Sigmoid colon (tissue), 7 donors: ENCODE data around the gene UCN. TPM values are rescaled to one million over a fixed set of nuclear protein-coding genes. Genes with fewer than 3 reads are reported as not detected.
A peak's percentile ranks its signal among the peaks of the same experiment; 100 is the strongest.
"Not testable (repeated sequence)": the region's sequence is repeated elsewhere in the genome, so short reads cannot be mapped to it uniquely, and the experiment has no call there.

Experiments used
- DNase-seq: peaks from one replicate; pipeline ENCODE4 v3.0.0-alpha.2; 2019
- H3K27ac ChIP-seq, 4 donors: fragments of 200-600 bp; sonication (generic); one replicate each; pipeline ENCODE4 v1.5.1; 2016 to 2019; ENCODE audit warnings: mild to moderate bottlenecking in 1 of 4
- H3K27me3 ChIP-seq, 3 donors: fragments of 200-600 bp; sonication (generic); one replicate each; pipeline ENCODE4 v1.5.1; 2019; ENCODE audit warnings: mild to moderate bottlenecking in 1 of 3
- H3K36me3 ChIP-seq, 4 donors: fragments of 200-600 bp; sonication (generic); one replicate each; pipeline ENCODE4 v1.5.1; 2016 to 2019
- H3K4me1 ChIP-seq, 4 donors: fragments of 200-600 bp; sonication (generic); one replicate each; pipeline ENCODE4 v1.5.1; 2017 to 2019
- H3K4me3 ChIP-seq, 4 donors: fragments of 200-600 bp; sonication (generic); one replicate each; pipeline ENCODE4 v1.5.1; 2017 to 2019; ENCODE audit warnings: mild to moderate bottlenecking in 2 of 4, moderate library complexity in 1 of 4
- H3K9me3 ChIP-seq, 4 donors: fragments of 200-600 bp in 3 of 4; sonication (generic) in 3 of 4; one replicate each; pipeline versions ENCODE4 v1.5.1 to v1.6.1; 2013 to 2019
- EP300 ChIP-seq, 4 donors: sonication (generic); formaldehyde crosslinking; IDR thresholded peaks; one replicate each; pipeline ENCODE4 v1.6.1; 2017; ENCODE audit warnings: antibody characterized with exemption in 4 of 4
- POLR2A ChIP-seq, 2 donors: fragments of 450-650 bp; IDR thresholded peaks; one replicate each; pipeline ENCODE4 v1.6.1; 2016; ENCODE audit warnings: antibody characterized with exemption in 2 of 2, mild to moderate bottlenecking in 2 of 2, moderate library complexity in 2 of 2
- POLR2AphosphoS5 ChIP-seq, 4 donors: sonication (generic); formaldehyde crosslinking; IDR thresholded peaks; one replicate each; pipeline ENCODE4 v1.6.1; 2017; ENCODE audit warnings: antibody characterized with exemption in 4 of 4
- WGBS, 2 donors: extraction: QIAGEN DNeasy Blood & Tissue Kit; methylation state at CpG; one replicate each; pipeline ENCODE4 v1.1.7; 2013; 5-methylcytosine and 5-hydroxymethylcytosine counted together
- intact Hi-C: fragments of 100-400 bp; cut with DNase I; formaldehyde crosslinking; loops from one replicate; pipeline ENCODE4 v1.15.1; 2023
- polyA plus RNA-seq, 3 donors: library from polyadenylated mRNA; stranded (reverse); fragments of 200-250 nt; gene quantifications; one replicate each; pipeline ENCODE4 v1.2.3, GENCODE V29; 2013
- total RNA-seq, 4 donors: library from RNA; depleted of rRNA; stranded (reverse); fragments of >200 nt; gene quantifications; one replicate each; pipeline ENCODE4 v1.1.0, GENCODE V29; 2016
- TF ChIP-seq, protein P1 (sequence below), 4 experiments: fragments of 450-650 bp in 3 of 4; fragments of 200-600 bp in 1 of 4; IDR thresholded peaks; one replicate each; pipeline ENCODE4 v1.5.1; 2016 to 2019; ENCODE audit warnings: antibody characterized with exemption in 4 of 4, mild to moderate bottlenecking in 3 of 4, moderate library complexity in 2 of 4
- donor health status: healthy with polysubstance abuse.
- donor health status: Bipolar disorder and iron deficiency.
- donor health status: healthy.

UCN gene
- total and polyA plus RNA-seq, 7 donors: 0.71 to 6.5 (median 1.6) TPM; not detected in 2

DNA sequence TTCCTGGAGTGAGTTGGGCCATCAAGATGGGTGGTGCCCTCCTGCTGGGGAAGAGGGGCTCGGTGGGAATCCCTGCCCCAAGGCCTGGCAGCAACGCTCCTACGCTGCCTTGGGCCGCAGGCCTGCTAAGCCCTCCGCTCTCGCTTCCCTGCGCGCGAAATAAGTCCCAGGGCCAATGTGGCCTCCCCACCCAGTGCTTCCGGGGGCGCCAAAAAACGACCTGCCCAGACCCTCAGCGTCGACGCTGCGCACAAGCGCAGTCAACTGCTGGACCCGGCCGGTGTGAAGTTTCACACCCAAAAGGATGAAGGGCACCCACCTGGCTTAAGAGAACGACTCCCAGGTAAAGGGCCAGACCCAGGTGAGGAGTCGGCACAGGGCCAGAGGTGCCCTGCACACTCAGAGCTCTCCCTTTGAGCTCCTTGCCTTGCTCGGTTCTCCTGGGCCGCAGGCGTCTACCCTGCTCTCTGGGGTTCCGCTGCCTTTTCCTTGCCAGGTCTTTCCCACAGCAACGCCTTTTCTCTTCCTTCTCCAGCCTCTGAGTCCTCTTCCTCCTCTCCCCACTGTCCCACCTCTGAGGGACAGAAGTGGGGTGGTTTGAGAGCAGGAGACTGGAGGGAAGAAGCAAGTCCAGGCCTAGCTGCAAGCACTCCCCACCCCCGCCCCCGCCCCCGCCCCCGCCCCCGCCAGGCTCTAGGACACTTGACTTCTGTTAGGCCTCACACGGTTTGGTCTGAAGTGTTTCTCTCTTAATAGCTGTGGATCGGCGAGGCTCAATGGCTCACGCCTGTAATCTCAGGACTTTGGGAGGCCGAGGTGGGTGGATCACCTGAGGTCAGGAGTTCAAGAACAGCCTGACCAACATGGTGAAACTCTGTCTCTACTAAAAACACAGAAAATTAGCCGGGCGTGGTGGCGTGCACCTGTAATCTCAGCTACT is 32.8 kb downstream of the UCN start, which contains the start of gene DNAJC5G:
DNAJC5G (plus strand) TSS at position 223 of the 940 bp plus-strand sequence. CDS start 1,296 bp downstream, outside the sequence.
- intact Hi-C loops: no loop called here
- Histone ChIP-seq H3K4me1 (no peaks in the 10 kb centered on the region), H3K4me3 (no peak within 1 kb of the TSS), H3K27ac (no peak within 1 kb of the TSS), H3K27me3 (peaks cover 0 to 30% (median 2%) of the 10 kb centered on the region in 3 donors), H3K9me3 (no peaks in the 10 kb centered on the region), H3K36me3 (no peaks in the 10 kb centered on the region)
- DNase-seq: no peak
- 85 to 86% methylated on average over 39 of the region's 39 CpGs for WGBS, 2 donors
- TF ChIP-seq, protein P1, sequence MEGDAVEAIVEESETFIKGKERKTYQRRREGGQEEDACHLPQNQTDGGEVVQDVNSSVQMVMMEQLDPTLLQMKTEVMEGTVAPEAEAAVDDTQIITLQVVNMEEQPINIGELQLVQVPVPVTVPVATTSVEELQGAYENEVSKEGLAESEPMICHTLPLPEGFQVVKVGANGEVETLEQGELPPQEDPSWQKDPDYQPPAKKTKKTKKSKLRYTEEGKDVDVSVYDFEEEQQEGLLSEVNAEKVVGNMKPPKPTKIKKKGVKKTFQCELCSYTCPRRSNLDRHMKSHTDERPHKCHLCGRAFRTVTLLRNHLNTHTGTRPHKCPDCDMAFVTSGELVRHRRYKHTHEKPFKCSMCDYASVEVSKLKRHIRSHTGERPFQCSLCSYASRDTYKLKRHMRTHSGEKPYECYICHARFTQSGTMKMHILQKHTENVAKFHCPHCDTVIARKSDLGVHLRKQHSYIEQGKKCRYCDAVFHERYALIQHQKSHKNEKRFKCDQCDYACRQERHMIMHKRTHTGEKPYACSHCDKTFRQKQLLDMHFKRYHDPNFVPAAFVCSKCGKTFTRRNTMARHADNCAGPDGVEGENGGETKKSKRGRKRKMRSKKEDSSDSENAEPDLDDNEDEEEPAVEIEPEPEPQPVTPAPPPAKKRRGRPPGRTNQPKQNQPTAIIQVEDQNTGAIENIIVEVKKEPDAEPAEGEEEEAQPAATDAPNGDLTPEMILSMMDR (IDR thresholded peaks at IDR 0.05): no peak
- no peak for TF ChIP-seq POLR2A (IDR thresholded peaks at IDR 0.05)
- no peak for TF ChIP-seq POLR2AphosphoS5 (IDR thresholded peaks at IDR 0.05)
- TF ChIP-seq EP300 (IDR thresholded peaks at IDR 0.05): no peak

DNA sequence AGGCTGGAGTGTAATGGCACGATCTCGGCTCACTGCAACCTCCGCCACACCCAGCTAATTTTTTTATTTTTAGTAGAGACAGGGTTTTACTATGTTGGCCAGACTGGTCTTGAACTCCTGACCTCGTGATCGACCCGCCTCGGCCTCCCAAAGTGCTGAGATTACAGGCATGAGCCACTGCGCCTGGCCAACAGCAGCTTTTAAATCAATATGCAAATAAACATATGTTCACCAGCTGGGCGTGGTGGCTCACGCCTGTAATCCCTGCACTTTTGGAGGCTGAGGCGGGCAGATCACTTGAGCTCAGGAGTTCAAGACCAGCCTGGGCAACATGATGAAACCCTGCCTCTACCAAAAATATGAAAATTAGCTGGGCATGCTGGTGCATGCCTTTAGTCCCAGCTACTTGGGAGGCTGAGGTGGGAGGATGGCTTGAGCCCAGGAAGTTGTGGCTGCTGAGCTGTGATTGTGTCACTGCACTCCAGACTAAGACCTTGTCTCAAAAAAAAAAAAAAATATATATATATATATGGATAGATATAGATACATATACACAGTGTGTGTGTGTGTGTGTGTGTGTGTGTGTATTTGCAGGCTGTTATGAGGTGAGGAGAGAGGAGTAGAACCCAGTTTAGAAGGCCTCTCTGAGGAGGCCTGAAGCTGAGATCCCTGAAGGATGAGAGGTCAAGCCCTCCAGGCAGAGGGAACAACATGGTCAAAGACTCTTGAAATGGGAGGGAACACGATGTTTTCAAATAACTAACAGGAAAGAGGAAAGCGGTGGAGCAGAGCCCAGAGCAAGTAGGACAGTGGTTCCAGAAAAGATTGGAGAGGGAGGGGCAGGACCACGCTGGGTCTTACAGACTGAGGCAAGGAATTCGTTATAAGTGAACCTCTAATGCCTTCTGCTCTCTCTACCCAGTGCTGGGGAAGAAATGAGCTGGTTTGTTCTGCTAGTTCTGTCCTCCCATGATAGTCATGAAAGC is 35.4 kb downstream of the UCN start:
- intact Hi-C loops, H3K27ac ChIP-seq, H3K4me3 ChIP-seq, H3K4me1 ChIP-seq, H3K36me3 ChIP-seq, H3K9me3 ChIP-seq: not testable (repeated sequence)
- peaks cover 0 to 34% (median 2%) of the 10 kb centered on the region in 3 donors for H3K27me3 ChIP-seq
- peak; percentile 19 for DNase-seq
- WGBS, 2 donors: 39 to 76% methylated on average over 15 of the region's 15 CpGs

DNA sequence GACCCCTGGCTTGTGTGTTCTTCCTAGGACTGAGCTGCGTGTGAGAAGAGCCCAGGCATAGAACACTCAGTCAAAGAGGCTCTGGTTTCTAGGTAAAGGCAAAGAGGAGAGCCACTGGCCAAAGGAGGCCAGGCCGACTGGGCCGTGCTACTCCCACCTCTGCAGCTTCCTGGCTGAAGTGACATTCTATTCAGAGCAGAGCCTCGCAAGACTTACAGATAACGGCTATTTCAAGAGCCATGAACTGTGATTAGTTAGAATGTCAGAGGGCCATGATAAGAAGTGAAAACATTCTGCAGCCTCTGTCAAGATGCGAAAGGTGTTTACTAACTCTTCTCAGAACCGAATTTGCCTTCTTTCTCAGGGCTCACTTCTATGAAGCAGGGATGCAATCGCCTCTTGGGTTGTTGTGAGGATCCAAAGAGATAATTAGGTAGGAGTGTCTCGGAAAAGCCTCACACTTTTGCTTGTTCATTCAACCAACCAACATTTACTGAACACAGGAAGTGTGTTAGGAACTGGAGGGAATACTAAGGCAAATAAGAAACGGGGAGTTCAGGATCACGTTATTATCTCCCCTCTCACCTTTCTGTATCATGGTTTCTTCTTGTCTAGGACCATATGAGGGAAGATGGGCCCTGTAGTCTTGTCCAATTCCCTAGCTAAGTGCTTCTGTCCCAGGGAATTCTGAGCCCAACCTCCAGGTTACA is 36.5 kb downstream of the UCN start:
- 70 to 80% methylated on average over 11 of the region's 11 CpGs for WGBS, 2 donors
- no peaks in the 10 kb centered on the region for H3K9me3 ChIP-seq
- no peak for TF ChIP-seq POLR2A (IDR thresholded peaks at IDR 0.05)
- no peak for TF ChIP-seq EP300 (IDR thresholded peaks at IDR 0.05)
- no peak for TF ChIP-seq POLR2AphosphoS5 (IDR thresholded peaks at IDR 0.05)
- TF ChIP-seq, protein P1 (IDR thresholded peaks at IDR 0.05): no peak
- H3K27ac ChIP-seq: no peak overlapping the region
- DNase-seq: peak; percentile 8
- H3K36me3 ChIP-seq: no peaks in the 10 kb centered on the region
- H3K27me3 ChIP-seq: peaks cover 0 to 37% (median 9%) of the 10 kb centered on the region in 3 donors
- no peak overlapping the region for H3K4me3 ChIP-seq
- intact Hi-C loops: no loop called here
- no peaks in the 10 kb centered on the region for H3K4me1 ChIP-seq

DNA sequence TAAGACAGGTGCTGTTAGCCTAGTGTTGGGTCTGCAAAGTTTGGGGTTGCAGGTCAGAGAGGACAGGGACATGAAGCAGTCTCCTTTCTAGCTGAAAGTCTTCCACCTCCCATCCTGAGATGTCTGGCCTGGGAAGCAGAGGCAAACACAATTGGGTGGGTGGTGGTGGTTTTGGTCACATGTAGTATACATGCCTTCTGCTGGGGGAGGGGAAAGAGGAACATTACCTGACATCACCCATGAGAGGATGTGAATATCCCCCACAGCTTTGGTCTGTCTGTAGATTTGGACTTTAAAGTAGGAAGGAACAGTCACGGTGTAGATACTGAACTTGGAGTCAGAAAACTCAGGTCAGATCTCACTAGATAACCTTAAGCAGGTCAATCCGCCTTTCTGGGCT is 37.6 kb downstream of the UCN start:
- Histone ChIP-seq H3K9me3 (no peaks in the 10 kb centered on the region), H3K4me1 (no peaks in the 10 kb centered on the region), H3K36me3 (no peaks in the 10 kb centered on the region), H3K27me3 (peaks cover 2 to 43% (median 19%) of the 10 kb centered on the region in 3 donors), H3K4me3 (no peak overlapping the region), H3K27ac (no peak overlapping the region)
- intact Hi-C loops: no loop called here
- DNase-seq: no peak
- no peak for TF ChIP-seq POLR2AphosphoS5 (IDR thresholded peaks at IDR 0.05)
- no peak for TF ChIP-seq EP300 (IDR thresholded peaks at IDR 0.05)
- TF ChIP-seq POLR2A (IDR thresholded peaks at IDR 0.05): no peak
- TF ChIP-seq, protein P1 (IDR thresholded peaks at IDR 0.05): no peak
- 57 to 65% methylated on average over 2 of the region's 2 CpGs for WGBS, 2 donors
